H9 (cell line): ENCODE measurements around the gene GRID1. TPM values are rescaled to one million over a fixed set of nuclear protein-coding genes. Genes with fewer than 3 reads are reported as not detected.

ENCODE experiments used
- DNase-seq: peaks from one replicate; pipeline ENCODE4 v3.0.0-alpha.2; 2017
- H2AFZ ChIP-seq: one replicate; pipeline ENCODE4 v1.6.1; 2013; ENCODE audit warnings: mild to moderate bottlenecking, low read length, control low read depth, moderate library complexity
- H2AK5ac ChIP-seq: 2 replicates; pipeline ENCODE4 v1.6.1; 2013; ENCODE audit warnings: low read length, control low read depth, mixed read lengths; ENCODE audit not compliant: insufficient read length
- H2BK120ac ChIP-seq: one replicate; pipeline ENCODE4 v1.6.1; 2013; ENCODE audit warnings: low read depth, mild to moderate bottlenecking, low read length, control low read depth, inconsistent platforms; ENCODE audit not compliant: poor library complexity, severe bottlenecking
- H2BK12ac ChIP-seq: 2 replicates; pipeline ENCODE4 v1.6.1; 2013; ENCODE audit warnings: low read length, control low read depth, mixed read lengths, low read depth; ENCODE audit not compliant: insufficient read length
- H2BK15ac ChIP-seq: 2 replicates; pipeline ENCODE4 v1.6.1; 2013; ENCODE audit warnings: low read depth, low read length, control low read depth
- H2BK20ac ChIP-seq: one replicate; pipeline ENCODE4 v1.6.1; 2013; ENCODE audit warnings: low read depth, mild to moderate bottlenecking, low read length, control low read depth, inconsistent platforms; ENCODE audit not compliant: poor library complexity, severe bottlenecking
- H2BK5ac ChIP-seq: 2 replicates; pipeline ENCODE4 v1.6.1; 2013; ENCODE audit warnings: low read length, control low read depth, mixed read lengths; ENCODE audit not compliant: insufficient read length
- H3K14ac ChIP-seq: 2 replicates; pipeline ENCODE4 v1.6.1; 2013; ENCODE audit warnings: low read length, control low read depth; ENCODE audit not compliant: insufficient read depth
- H3K18ac ChIP-seq: 2 replicates; pipeline ENCODE4 v1.6.1; 2013; ENCODE audit warnings: low read depth, mild to moderate bottlenecking, mixed read lengths, low read length, control low read depth; ENCODE audit not compliant: insufficient read length
- H3K23ac ChIP-seq: 2 replicates; pipeline ENCODE4 v1.6.1; 2013; ENCODE audit warnings: low read length, control low read depth, mixed read lengths, low read depth; ENCODE audit not compliant: insufficient read length
- H3K23me2 ChIP-seq: 2 replicates; pipeline ENCODE4 v1.6.1; 2013; ENCODE audit warnings: low read depth, mild to moderate bottlenecking, mixed read lengths, low read length, control low read depth; ENCODE audit not compliant: insufficient read length, poor library complexity, severe bottlenecking
- H3K27ac ChIP-seq: 2 replicates; pipeline ENCODE4 v1.5.1; 2013; ENCODE audit warnings: low read length, control low read depth, mixed read lengths, low read depth; ENCODE audit not compliant: insufficient read length
- H3K27me3 ChIP-seq: 2 replicates; pipeline ENCODE4 v1.6.1; 2013; ENCODE audit warnings: low read length, control low read depth, inconsistent platforms; ENCODE audit not compliant: insufficient read depth
- H3K4ac ChIP-seq: 2 replicates; pipeline ENCODE4 v1.6.1; 2013; ENCODE audit warnings: low read depth, mild to moderate bottlenecking, control low read depth, inconsistent platforms, low read length, moderate library complexity
- H3K4me1 ChIP-seq: 2 replicates; pipeline ENCODE4 v1.6.1; 2013; ENCODE audit warnings: low read length, control low read depth, inconsistent platforms; ENCODE audit not compliant: insufficient read depth
- H3K4me2 ChIP-seq: 2 replicates; pipeline ENCODE4 v1.6.1; 2013; ENCODE audit warnings: low read length, control low read depth, mixed read lengths; ENCODE audit not compliant: insufficient read length, insufficient read depth
- H3K56ac ChIP-seq: 2 replicates; pipeline ENCODE4 v1.6.1; 2013; ENCODE audit warnings: low read depth, mild to moderate bottlenecking, mixed read lengths, low read length, control low read depth; ENCODE audit not compliant: insufficient read length
- H3K79me1 ChIP-seq: 2 replicates; pipeline ENCODE4 v1.6.1; 2013; ENCODE audit warnings: low read depth, mild to moderate bottlenecking, moderate library complexity, low read length, control low read depth, inconsistent platforms; ENCODE audit not compliant: insufficient read depth, poor library complexity, severe bottlenecking
- H3K79me2 ChIP-seq: 2 replicates; pipeline ENCODE4 v1.6.1; 2013; ENCODE audit warnings: low read length, control low read depth, inconsistent platforms; ENCODE audit not compliant: insufficient read depth
- H3K9ac ChIP-seq: 2 replicates; pipeline ENCODE4 v1.6.1; 2013; ENCODE audit warnings: low read length, control low read depth, mixed read lengths; ENCODE audit not compliant: insufficient read length; ENCODE audit errors: extremely low read depth
- H3K9me3 ChIP-seq: one replicate; pipeline ENCODE4 v1.6.1; 2013; ENCODE audit warnings: low read depth, low read length, inconsistent platforms; ENCODE audit not compliant: control insufficient read depth
- H3T11ph ChIP-seq: one replicate; pipeline ENCODE4 v1.6.1; 2013; ENCODE audit warnings: mild to moderate bottlenecking, low read length, control low read depth, inconsistent platforms
- H4K20me1 ChIP-seq: one replicate; pipeline ENCODE4 v1.6.1; 2013; ENCODE audit not compliant: control insufficient read depth, insufficient read length, insufficient read depth
- H4K5ac ChIP-seq: 2 replicates; pipeline ENCODE4 v1.6.1; 2013; ENCODE audit warnings: low read depth, mild to moderate bottlenecking, mixed read lengths, low read length, control low read depth; ENCODE audit not compliant: insufficient read length
- H4K8ac ChIP-seq: replicated peaks from 2 replicates; pipeline ENCODE4 v1.6.1; 2013; ENCODE audit warnings: low read length, control low read depth, mixed read lengths, low read depth; ENCODE audit not compliant: insufficient read length
- H4K91ac ChIP-seq: 2 replicates; pipeline ENCODE4 v1.6.1; 2013; ENCODE audit warnings: low read depth, mild to moderate bottlenecking, moderate library complexity, mixed read lengths, low read length, control low read depth; ENCODE audit not compliant: insufficient read length
- H3K27ac Mint-ChIP-seq, 3 experiments: 2 replicates in 2 of 3; 3 replicates in 1 of 3; pipeline ENCODE4 v1.8.0; 2020 to 2021; ENCODE audit warnings: mixed read lengths in 3 of 3, mild to moderate bottlenecking in 1 of 3, moderate library complexity in 1 of 3
- H3K27me3 Mint-ChIP-seq: 2 replicates; pipeline ENCODE4 v1.8.0; 2021; ENCODE audit warnings: low read depth, mild to moderate bottlenecking, moderate library complexity, mixed read lengths
- H3K36me3 Mint-ChIP-seq, 3 experiments: 2 replicates in 2 of 3; 3 replicates in 1 of 3; pipeline ENCODE4 v1.8.0; 2020 to 2021; ENCODE audit warnings: low read depth in 3 of 3, mixed read lengths in 3 of 3; ENCODE audit not compliant: insufficient read depth in 1 of 3
- H3K4me1 Mint-ChIP-seq, 2 experiments: 2 replicates each; pipeline ENCODE4 v1.8.0; 2020; ENCODE audit warnings: mixed read lengths in 2 of 2
- H3K4me3 Mint-ChIP-seq, 2 experiments: 2 replicates in 1 of 2; 3 replicates in 1 of 2; pipeline ENCODE4 v1.8.0; 2020 to 2021; ENCODE audit warnings: mild to moderate bottlenecking in 2 of 2, mixed read lengths in 2 of 2, moderate library complexity in 1 of 2
- H3K9me3 Mint-ChIP-seq, 2 experiments: 2 replicates in 1 of 2; 3 replicates in 1 of 2; pipeline ENCODE4 v1.8.0; 2020; ENCODE audit warnings: mild to moderate bottlenecking in 2 of 2, mixed read lengths in 2 of 2, moderate library complexity in 1 of 2
- CTCF ChIP-seq: fragments of 200-600 bp; sonication (generic); conservative IDR thresholded peaks from 3 replicates; pipeline ENCODE4 v1.8.0; 2021; ENCODE audit warnings: antibody characterized with exemption, mild to moderate bottlenecking
- WGBS: extraction: QIAGEN DNeasy Blood & Tissue Kit; methylation state at CpG from one replicate; pipeline ENCODE4 v1.1.7; 2013; ENCODE audit warnings: missing lambda C conversion rate, low lambda C conversion rate, mixed read lengths; ENCODE audit not compliant: insufficient read length; ENCODE audit errors: extremely low coverage; 5-methylcytosine and 5-hydroxymethylcytosine counted together
- total RNA-seq: library from RNA; stranded (reverse); gene quantifications from 2 replicates; pipeline ENCODE4 v1.2.1, GENCODE V29; 2021

The GRID1 gene
- total RNA-seq, 1 experiment from 2014 or later: 0.35 TPM

GRCh38 chr10:85916286-85916685 is 450.3 kb downstream of the GRID1 start:
- Mint-ChIP-seq H3K4me1 (peaks cover 11 to 17% of the 10 kb centered on the region in 2 experiments), H3K27ac (no peak overlapping the region), H3K27me3 (no peaks in the 10 kb centered on the region; the same call in none of the 2 replicates), H3K36me3 (no peaks in the 10 kb centered on the region), H3K4me3 (no peak overlapping the region), H3K9me3 (no peaks in the 10 kb centered on the region)
- no peak overlapping the region for H3K4ac ChIP-seq
- H3K23ac ChIP-seq: no peak overlapping the region
- no peak overlapping the region for H4K91ac ChIP-seq
- H3K79me1 ChIP-seq: no peaks in the 10 kb centered on the region
- H2BK120ac ChIP-seq: no peak overlapping the region
- H2BK5ac ChIP-seq: no peak overlapping the region
- DNase-seq: no peak
- no peak overlapping the region for H3T11ph ChIP-seq
- no peak overlapping the region for H3K27ac ChIP-seq
- no peak overlapping the region for H2BK15ac ChIP-seq
- H3K9ac ChIP-seq: no peak overlapping the region
- H2BK20ac ChIP-seq: no peak overlapping the region
- no peaks in the 10 kb centered on the region for H3K27me3 ChIP-seq
- H2BK12ac ChIP-seq: no peak overlapping the region
- no peak overlapping the region for H3K18ac ChIP-seq
- H2AK5ac ChIP-seq: no peak overlapping the region
- H3K14ac ChIP-seq: peak overlapping the region; percentile 64; the same call in 1 of the 2 replicates
- WGBS: no CpG with 5 or more reads among the region's 5 CpGs
- H4K8ac ChIP-seq: no peak overlapping the region
- no peak overlapping the region for H2AFZ ChIP-seq
- H4K5ac ChIP-seq: no peak overlapping the region
- H4K20me1 ChIP-seq: no peaks in the 10 kb centered on the region
- no peak overlapping the region for H3K4me2 ChIP-seq
- H3K9me3 ChIP-seq: no peaks in the 10 kb centered on the region
- no peak overlapping the region for H3K56ac ChIP-seq
- no peaks in the 10 kb centered on the region for H3K23me2 ChIP-seq
- no peaks in the 10 kb centered on the region for H3K79me2 ChIP-seq
- TF ChIP-seq CTCF: no peak
- H3K4me1 ChIP-seq: peaks cover 3% of the 10 kb centered on the region; the same call in 1 of the 2 replicates
